AG04449 (cell line): ENCODE measurements around the gene HOXB8.

Experiments used
- CTCF ChIA-PET: fragments of 350-600 bp; formaldehyde crosslinking; extraction: SDS; loops from one replicate; lab custom pipeline; 2021; ENCODE audit warnings: antibody characterized with exemption; lab: Yijun Ruan, JAX
- POLR2A ChIA-PET: fragments of 400-600, 350-600 bp; formaldehyde crosslinking; extraction: SDS; loops from one replicate; lab custom pipeline; 2020; ENCODE audit warnings: antibody characterized with exemption, inconsistent platforms; lab: Yijun Ruan, JAX
- DNase-seq: peaks from one replicate; pipeline ENCODE4 v3.0.0-alpha.2; 2010; ENCODE audit warnings: low read depth, low spot score
- H3K4me3 ChIP-seq: 2 replicates; pipeline ENCODE4 v1.5.1; 2011; ENCODE audit warnings: low read depth, mild to moderate bottlenecking, control low read depth, low read length
- TF ChIP-seq, protein P1 (sequence below): IDR thresholded peaks from one replicate; pipeline ENCODE4 v1.5.1; 2011; ENCODE audit warnings: mild to moderate bottlenecking, moderate library complexity, low read length, control low read depth, inconsistent platforms; ENCODE audit not compliant: insufficient read depth; ENCODE audit errors: missing control alignments

Gene HOXB8

GRCh38 chr17:48563867-48564187 lies 51.3 kb downstream of the HOXB8 start:
- TF ChIP-seq, protein P1, sequence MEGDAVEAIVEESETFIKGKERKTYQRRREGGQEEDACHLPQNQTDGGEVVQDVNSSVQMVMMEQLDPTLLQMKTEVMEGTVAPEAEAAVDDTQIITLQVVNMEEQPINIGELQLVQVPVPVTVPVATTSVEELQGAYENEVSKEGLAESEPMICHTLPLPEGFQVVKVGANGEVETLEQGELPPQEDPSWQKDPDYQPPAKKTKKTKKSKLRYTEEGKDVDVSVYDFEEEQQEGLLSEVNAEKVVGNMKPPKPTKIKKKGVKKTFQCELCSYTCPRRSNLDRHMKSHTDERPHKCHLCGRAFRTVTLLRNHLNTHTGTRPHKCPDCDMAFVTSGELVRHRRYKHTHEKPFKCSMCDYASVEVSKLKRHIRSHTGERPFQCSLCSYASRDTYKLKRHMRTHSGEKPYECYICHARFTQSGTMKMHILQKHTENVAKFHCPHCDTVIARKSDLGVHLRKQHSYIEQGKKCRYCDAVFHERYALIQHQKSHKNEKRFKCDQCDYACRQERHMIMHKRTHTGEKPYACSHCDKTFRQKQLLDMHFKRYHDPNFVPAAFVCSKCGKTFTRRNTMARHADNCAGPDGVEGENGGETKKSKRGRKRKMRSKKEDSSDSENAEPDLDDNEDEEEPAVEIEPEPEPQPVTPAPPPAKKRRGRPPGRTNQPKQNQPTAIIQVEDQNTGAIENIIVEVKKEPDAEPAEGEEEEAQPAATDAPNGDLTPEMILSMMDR: no peak
- POLR2A ChIA-PET: interaction anchor here (0.8 kb wide), 1 partner anchor 9 kb away, joined by 5 read pairs; no protein-coding TSS in a partner anchor

DNA sequence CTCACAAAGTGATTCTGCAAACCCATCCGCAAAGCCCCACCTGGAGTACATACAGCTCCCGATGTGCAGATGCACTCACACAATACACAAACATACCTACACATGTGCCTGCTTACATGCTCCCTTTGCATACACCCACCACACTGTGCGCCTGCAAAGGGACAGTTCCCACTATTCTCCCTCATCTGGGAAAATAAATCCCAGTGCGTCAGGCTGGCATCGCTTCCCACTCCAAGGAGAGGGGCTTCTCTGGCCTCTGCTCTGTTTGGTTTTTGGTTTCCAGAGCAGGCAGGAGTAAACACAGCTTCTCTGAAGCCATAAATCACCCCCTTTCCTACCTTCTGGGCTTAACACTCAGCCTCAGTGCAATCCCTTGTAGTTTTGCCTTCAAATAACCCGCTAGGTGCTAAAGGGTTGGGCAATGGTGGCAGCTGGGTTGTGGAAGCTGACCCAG lies 51.7 kb downstream of the HOXB8 start:
- ChIA-PET POLR2A (interaction anchor here (0.7 to 1.1 kb wide), 3 partner anchors 8 to 37 kb away, joined by 3 to 5 read pairs (median 3); no protein-coding TSS in a partner anchor), CTCF (interaction anchor here (0.8 to 2.8 kb wide), 7 partner anchors 11 to 227 kb away, joined by 3 to 10 read pairs (median 4); no protein-coding TSS in a partner anchor)
- TF ChIP-seq, protein P1: no peak
- peak overlapping the region; percentile 54 for H3K4me3 ChIP-seq
- no peak for DNase-seq

More at GRCh38 chr17:48563867-48564187, 51.3 kb downstream of the HOXB8 start:
- peak overlapping the region; percentile 54 for H3K4me3 ChIP-seq
- CTCF ChIA-PET: interaction anchor here (0.8 to 2.8 kb wide), 6 partner anchors 15 to 228 kb away, joined by 3 to 10 read pairs (median 4); no protein-coding TSS in a partner anchor
- no peak for DNase-seq

GRCh38 chr17:48562934-48563333 lies 52.2 kb downstream of the HOXB8 start:
- ChIA-PET POLR2A (interaction anchor here (0.6 to 1.2 kb wide), 5 partner anchors 13 to 142 kb away, joined by 3 to 4 read pairs (median 3); partner anchors contain the start of gene HOXB5), CTCF (interaction anchor here (1.0 to 2.8 kb wide), 5 partner anchors 10 to 227 kb away, joined by 3 to 10 read pairs (median 4); no protein-coding TSS in a partner anchor)
- no peak for DNase-seq
- TF ChIP-seq, protein P1: no peak
- peak overlapping the region; percentile 54 for H3K4me3 ChIP-seq
